HG02870 (cell line): ENCODE results near the gene COBL.

Experiments
- ATAC-seq: cut with Tn5 transposase; IDR thresholded peaks from one replicate; pipeline ENCODE4 v1.9.1; 2021; ENCODE audit warnings: mild to moderate bottlenecking, moderate library complexity; ENCODE audit not compliant: unreplicated experiment

Gene COBL

GRCh38 chr7:51326656-51327286 is 10.2 kb upstream of the COBL start:
- ATAC-seq, result no peak

DNA sequence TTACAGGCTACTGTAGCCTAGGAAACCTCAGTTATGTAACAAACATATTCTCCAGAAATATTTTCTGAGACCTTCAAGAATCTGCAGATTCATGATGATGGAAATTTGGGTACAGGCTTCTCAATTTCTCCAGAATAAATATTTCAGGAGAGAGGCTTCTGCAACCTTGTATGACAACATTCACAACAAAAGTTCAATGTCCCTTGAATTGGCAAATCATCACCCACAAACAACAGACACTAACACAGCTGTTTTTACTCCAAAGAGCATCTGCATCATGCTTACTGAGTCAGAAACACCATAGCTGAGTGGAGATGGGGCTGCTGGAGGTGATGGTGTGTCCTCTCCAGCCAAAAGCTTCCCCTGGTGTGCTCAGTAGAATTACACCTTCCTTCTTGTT is 9.3 kb upstream of the COBL start:
- no peak for ATAC-seq

DNA sequence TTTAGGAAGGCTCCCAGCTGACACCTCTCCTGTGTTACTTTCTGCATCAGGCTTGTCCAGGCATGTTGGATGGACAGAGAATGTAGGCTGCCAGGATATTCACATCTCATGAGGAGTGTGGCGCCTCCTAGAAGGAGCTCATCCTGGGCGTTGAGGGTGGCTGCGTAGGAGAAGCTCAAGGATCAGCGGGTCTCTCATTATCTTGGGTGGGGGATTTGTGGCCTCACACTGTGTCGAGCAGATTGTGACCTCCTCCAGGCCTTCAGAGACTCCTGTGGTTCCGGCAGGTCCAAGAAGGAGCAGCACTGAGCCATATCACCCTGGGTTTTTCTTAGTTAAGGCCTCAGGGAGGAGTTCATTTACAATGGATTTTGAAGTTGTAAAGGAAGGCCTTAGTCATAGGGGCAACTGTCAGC is 8.7 kb upstream of the COBL start:
- no peak for ATAC-seq

- no peak for ATAC-seq
These were observed 7.7 kb upstream of the COBL start for GRCh38 chr7:51324206-51324898.

DNA sequence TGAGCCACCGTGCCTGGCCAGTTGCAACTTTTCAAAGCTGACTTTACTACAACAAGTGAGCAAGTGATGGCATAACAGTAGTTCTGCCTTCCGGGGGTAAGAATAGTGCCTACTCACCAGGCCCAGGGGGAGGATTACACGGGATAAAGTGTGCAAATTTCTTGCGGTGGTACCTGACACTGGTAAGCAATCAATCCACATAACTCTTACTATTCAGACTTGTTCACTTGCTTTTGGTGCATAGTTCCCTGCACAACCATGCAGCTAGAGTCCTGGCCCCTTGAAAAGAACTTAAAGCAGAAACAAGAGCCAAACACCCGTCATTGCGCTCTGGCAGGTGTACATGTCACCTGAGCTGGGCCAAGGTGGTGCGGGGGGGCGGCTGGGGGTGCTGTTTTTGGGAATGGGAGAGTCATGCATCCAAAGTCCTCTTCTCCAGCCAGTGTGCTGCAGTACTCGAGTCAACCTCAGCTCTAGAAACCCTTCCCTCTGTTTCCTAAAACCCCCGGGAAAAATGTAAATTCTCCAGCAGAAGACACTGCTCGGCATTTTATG is 5.4 kb upstream of the COBL start:
- ATAC-seq, result no peak

- no peak for ATAC-seq
These were observed 2.4 kb upstream of the COBL start for GRCh38 chr7:51318886-51319579.

DNA sequence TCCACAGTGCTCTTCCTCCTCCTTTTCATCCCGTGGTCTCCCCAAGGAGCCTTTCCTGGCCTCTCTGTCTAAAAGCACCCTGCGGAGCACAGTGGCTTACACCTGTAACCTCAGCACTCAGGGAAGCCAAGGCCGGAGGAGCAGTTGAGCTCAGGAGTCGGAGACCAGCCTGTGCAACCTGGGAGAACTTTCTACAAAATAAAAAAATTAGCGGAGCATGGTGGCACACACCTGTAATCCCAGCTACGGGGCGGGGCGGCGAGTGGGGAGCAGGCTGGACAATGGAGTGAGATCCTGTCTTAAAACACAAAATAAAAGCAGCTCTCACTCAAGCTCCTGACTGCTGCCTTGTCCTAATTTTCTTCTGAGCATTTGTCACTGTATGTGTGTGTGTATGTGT is 1.4 kb upstream of the COBL start:
- ATAC-seq, result no peak

DNA sequence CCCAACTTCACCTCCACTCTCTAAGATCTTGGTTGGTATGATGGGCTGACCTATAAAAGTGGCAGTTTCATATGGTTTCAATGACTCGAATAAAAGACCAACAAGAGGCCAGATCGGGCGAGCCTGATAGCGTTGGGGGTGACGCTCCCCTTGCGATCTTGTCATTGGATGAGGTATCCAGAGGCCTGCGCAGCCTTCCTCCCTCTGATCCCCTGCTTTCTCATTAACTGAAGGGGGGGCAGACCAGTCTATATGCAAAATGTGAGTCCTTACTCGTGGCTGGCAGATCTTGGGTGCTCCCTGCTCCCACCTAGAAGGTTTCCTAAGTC is 937 bp upstream of the COBL start:
- no peak for ATAC-seq

- ATAC-seq, result no peak
These were observed 345 bp downstream of the COBL start for GRCh38 chr7:51316262-51316665.

DNA sequence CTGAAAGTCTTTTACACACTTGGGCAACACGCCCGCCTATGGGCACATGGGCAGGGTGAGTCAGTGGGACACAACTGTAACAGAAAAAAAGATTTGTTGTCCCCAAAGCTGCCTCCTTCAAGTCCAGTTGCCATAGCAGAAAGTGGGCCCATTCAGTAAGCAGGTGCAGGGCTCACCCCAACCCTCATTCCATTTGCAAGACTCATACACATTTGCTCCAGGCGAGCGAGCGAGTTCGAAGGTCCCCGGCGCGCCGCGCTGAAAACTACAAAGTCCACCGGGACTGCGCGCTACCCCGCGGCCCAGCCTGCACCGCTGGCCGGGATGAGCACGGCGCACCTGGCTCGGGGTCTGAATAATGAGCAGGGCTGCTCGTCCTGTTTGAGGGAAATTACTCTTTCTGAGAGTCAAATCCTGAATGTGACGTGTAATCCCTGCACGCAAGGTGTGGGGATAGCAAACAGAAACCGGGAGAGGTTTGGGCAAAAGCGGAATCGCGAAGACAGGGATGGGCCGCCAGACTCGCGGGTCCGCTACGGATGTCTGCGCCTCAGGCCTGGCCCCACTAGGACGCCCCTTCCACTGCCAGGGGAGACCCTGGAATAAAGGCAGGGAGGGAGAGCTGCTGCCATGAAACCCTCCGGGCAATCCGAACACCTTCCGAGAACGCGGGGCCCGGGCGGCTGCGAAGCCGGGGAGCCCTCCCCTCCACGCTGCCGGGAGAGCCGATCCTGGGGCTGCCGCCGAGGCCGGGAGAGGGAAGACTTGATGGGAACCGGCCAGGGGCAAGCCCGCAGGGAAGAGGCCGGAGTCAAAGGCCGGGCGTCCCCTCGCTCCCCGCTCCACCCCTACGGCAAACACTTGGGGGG is 982 bp downstream of the COBL start:
- ATAC-seq, result no peak

DNA sequence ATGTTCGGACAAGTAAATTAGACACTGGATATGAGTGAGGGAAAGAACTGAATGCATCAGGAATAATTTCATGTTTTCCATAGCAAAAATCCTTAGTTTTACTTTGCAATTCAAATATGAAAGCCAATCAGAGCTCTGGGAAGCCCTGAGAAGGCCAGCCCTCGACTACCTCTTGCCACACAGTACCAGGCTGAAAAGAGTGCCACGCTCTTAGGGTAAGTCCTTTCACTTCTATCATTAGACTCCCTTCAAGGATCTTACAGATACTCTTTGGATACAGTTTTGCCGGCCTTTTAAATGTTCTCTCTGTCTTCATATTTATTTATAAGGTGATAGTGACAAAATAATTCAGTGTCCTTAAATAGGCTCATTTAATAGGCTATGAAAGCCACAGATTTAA is 1.9 kb downstream of the COBL start:
- no peak for ATAC-seq

GRCh38 chr7:51313738-51314425 is 2.7 kb downstream of the COBL start:
- no peak for ATAC-seq

DNA sequence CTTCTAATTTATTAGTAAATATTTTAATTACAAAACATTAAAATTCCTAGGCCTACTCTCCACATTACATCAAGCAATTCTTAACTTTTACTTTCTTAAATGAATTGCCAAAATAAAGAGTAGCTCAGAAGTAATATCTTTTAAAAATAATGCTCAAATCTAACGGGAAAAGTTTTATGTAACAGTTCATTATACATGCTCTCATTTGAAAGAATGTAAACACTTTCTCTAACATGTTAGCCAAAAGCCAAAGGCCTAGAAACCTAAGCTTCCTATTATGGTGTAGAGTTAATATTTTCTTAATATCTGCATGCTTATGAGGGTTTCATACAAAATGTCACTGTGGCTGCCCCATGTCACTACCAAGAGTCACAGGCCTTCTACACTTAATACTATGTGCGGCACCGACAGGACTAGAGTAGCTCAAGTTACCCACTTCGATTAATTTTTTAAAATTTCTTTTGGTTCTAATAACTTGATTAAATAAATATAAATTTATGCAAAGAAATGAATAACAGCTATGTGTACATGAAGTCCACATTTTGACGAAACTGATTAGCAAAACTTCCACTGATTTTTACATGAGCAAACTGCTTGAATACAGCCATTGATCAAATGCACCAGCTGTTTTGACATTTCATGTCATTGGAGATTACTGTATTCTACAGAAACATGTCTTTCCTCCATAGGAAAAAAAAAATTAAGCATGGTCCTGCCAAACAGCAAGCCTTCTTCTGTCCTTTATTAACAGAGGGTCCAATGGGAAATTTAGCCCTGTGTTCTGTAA is 3.5 kb downstream of the COBL start:
- ATAC-seq, result no peak

GRCh38 chr7:51311166-51311565 is 5.4 kb downstream of the COBL start:
- ATAC-seq, result no peak

GRCh38 chr7:51310131-51310583 is 6.5 kb downstream of the COBL start:
- no peak for ATAC-seq

GRCh38 chr7:51309361-51310130 is 7.1 kb downstream of the COBL start:
- no peak for ATAC-seq

GRCh38 chr7:51308696-51309095 is 7.9 kb downstream of the COBL start:
- no peak for ATAC-seq

- ATAC-seq, result no peak
These were observed 8.3 kb downstream of the COBL start for GRCh38 chr7:51308265-51308664.

GRCh38 chr7:51307651-51308210 is 8.9 kb downstream of the COBL start:
- ATAC-seq, result no peak
